Fibroblast of pulmonary artery (primary cell): ENCODE results near the gene GABRR1.
"Not testable (repeated sequence)": the region's sequence is repeated elsewhere in the genome, so short reads cannot be mapped to it uniquely, and the experiment has no call there.

Experiments used
- DNase-seq: peaks from one replicate; pipeline ENCODE4 v3.0.0-alpha.2; 2010; ENCODE audit warnings: low read depth
- H3K4me3 ChIP-seq: replicated peaks from 2 replicates; pipeline ENCODE4 v1.5.1; 2011; ENCODE audit warnings: low read depth, mild to moderate bottlenecking, control low read depth, low read length, moderate library complexity
- TF ChIP-seq, protein P1 (sequence below): IDR thresholded peaks from 2 replicates; pipeline ENCODE4 v1.5.1; 2011; ENCODE audit warnings: mild to moderate bottlenecking, control low read depth, low read length, inconsistent platforms; ENCODE audit errors: missing control alignments

Gene GABRR1

DNA sequence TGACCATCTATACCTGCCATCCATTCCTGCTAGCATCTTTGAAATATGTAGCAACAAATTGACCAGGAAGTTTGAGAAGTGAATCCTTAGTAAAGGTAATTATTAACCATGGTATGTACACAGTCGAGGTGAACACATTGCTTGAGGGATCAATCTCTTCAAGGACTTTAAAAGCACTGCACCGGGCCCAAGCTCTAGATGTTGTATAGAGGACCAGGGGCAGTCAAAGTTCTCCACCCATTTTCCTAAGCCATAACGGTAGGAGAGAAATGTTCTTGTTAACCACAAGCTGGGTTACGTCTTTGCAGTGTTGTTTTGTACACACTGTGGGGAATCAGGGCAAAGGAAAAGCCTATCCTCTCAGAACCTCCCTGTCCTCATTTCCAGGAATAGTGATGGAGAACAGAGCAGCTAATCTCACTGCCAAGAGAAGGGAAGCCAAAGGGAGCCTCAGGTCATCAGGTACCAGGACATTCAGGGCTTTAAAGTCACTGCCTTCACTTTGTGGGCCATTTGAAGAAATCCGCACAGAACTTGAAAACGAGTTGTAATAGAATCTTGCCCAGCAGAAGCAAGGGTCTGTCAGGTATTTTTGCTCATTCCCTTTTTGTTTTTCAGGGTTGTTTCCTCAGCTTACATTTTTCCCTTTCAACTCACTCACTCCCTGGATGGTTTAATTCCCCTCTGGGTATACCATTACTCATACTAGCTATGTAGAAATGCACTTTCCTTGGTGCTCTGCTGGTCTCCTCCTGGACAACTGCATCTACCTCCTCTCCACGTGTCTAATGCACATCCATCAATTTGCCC is 76.6 kb downstream of the GABRR1 start:
- no peak for DNase-seq
- H3K4me3 ChIP-seq: no peak overlapping the region
- TF ChIP-seq, protein P1, sequence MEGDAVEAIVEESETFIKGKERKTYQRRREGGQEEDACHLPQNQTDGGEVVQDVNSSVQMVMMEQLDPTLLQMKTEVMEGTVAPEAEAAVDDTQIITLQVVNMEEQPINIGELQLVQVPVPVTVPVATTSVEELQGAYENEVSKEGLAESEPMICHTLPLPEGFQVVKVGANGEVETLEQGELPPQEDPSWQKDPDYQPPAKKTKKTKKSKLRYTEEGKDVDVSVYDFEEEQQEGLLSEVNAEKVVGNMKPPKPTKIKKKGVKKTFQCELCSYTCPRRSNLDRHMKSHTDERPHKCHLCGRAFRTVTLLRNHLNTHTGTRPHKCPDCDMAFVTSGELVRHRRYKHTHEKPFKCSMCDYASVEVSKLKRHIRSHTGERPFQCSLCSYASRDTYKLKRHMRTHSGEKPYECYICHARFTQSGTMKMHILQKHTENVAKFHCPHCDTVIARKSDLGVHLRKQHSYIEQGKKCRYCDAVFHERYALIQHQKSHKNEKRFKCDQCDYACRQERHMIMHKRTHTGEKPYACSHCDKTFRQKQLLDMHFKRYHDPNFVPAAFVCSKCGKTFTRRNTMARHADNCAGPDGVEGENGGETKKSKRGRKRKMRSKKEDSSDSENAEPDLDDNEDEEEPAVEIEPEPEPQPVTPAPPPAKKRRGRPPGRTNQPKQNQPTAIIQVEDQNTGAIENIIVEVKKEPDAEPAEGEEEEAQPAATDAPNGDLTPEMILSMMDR: no peak

DNA sequence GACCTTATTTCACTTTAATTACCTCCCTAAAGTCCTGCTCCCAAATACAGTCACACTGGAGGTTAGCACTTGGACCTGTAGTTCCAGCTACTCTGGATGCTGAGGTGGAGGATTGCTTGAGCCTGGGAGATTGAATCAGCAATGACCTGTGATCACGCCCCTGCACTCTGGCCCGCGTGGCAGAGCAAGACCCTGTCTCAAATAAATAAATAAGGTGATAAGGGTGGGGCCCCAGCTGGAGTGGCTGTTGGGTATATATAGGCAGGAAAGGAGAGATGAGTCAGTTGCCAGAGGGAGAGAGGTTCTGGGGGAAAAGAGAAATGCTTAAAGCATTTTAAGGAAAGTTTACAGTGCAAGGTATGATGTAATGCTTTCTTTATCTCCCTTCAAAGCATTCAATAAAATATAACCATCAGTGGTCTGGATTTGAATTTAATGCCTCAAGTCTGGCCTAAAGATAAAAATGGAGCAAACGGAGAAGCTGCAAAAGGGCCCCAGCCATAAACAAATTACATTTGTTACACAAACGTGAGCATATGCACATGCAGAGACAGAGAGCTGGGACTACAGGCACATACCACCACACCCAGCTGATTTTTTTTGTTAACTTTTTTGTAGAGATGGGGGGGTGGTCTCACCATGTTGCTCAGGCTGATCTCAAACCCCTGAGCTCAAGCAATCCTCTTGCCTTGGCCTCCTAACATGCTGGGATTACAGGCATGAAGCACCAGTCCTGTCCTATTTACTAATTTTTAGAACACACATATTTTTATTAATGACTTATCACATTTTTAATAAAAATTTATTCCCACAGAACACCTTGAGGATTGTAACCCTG is 77.4 kb downstream of the GABRR1 start:
- no peak overlapping the region for H3K4me3 ChIP-seq
- TF ChIP-seq, protein P1: no peak
- DNase-seq: no peak

DNA sequence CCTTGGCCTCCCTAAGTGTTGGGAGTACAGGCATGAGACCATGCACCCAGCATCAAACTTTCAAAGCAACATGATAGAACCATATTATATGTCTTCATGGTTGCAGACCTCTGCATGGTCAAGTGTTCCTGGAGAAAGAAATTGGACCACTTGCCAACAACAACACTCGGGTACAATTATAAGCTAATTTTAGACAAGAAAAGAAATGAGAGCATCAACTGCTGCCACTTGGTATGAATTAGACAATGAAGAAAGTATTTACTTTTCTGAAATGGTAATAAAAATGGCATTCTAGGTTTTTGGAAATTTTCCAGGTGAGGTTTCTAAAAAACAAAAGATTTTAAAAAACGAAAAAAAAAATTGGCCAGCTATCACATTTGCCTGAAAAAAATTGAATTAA is 79.0 kb downstream of the GABRR1 start:
- TF ChIP-seq, protein P1: no peak
- no peak for DNase-seq
- no peak overlapping the region for H3K4me3 ChIP-seq

DNA sequence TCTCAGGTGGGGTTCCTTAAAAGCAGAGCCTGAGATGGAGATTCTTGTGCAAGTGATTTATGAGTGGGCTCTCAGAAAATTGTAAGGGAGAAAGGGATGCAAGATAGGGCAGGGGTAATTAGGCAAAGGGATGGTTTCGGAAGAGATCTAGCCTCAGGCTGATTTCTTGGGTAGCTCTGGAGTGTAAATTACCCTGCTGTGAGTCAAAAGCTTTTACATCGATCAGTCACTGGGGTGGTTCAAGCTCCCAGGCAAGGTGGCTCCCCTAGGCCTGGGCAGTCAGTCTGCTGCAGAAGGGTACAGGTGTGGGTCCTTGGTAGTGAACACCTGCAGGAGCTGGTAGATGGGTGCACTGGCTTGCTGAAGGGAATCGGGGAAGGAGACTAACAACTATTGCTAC is 82.4 kb downstream of the GABRR1 start:
- TF ChIP-seq, protein P1: no peak
- H3K4me3 ChIP-seq: no peak overlapping the region
- no peak for DNase-seq

DNA sequence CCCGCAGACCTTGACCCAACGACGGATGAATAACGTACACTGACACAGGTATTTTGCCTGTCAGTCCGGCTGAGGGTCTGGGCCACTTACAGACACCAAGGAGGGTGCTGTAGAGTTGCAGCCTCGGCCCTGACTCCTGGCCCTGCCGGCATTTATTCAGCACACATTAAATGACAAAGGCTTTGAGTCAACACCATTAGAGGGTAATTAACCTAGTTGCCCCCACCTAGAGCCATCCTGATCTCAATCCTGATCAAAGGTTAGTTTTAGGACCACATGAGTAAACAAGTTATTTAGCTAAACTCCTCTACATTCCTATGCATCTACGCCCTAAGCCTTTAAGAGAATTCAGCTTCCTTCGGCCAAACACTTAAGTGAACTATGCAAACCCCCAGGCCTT is 83.2 kb downstream of the GABRR1 start:
- DNase-seq: no peak
- no peak overlapping the region for H3K4me3 ChIP-seq
- TF ChIP-seq, protein P1: no peak

DNA sequence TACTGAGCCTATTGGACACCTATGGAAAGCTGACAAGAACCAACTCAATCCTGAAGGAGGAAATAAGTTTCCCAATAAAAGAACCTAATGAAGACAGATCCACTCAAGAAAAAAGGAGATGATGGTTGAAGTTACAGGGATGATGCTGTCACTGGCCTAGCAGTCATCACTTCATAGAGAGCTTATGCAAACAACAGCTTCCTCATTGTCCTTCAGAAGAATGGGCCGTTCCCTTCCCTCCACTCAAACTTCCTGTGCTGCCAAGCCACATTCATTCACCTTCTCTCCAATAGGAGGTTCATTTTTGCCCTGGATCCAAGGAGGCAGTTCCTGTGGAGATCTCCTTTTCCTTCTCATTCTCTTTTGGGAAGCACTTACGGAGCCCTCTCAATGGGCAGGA is 85.1 kb downstream of the GABRR1 start:
- no peak for DNase-seq
- H3K4me3 ChIP-seq: no peak overlapping the region
- TF ChIP-seq, protein P1: no peak

DNA sequence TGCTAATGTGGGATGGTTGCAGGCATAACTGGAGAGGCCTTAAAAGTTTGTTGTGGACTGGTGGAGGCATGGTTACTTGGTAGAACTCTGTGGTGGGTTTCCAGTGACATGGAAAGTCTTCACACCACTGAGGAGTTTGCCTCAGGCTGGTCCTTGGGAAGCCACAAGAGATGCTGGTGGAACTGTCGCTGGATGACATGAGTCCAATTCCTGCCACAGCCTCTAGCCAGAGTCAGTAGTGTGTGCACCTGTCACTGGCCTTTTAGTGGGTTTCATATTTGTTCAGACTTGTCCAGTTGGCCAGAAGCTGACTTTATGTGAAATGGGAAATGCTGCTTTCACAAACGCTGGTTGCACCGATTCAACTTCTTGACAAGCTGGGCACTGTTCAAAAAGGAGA is 85.6 kb downstream of the GABRR1 start:
- TF ChIP-seq, protein P1: no peak
- no peak for DNase-seq
- no peak overlapping the region for H3K4me3 ChIP-seq

DNA sequence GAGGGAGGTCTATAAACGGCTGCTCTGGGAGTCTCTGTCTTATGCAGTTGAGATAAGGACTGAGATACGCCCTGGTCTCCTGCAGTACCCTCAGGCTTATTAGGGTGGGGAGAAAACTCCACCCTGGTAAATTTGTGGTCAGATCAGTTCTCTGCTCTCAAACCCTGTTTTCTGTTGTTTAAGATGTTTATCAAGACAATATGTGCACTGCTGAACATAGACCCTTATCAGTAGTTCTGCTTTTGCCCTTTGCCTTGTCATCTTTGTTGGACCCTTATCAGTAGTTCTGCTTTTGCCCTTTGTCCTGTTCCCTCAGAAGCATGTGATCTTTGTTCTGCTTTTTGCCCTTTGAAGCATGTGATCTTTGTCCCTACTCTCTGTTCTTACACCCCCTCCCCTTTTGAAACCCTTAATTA is 88.9 kb downstream of the GABRR1 start:
- DNase-seq, H3K4me3 ChIP-seq: not testable (repeated sequence)
